GM19455 (cell line): ENCODE data around the gene CATSPER3.

Experiments used
- ATAC-seq: cut with Tn5 transposase; IDR thresholded peaks from one replicate; pipeline ENCODE4 v1.9.1; 2021; ENCODE audit not compliant: unreplicated experiment

CATSPER3 gene

GRCh38 chr5:134967607-134968006 is at the start of gene CATSPER3:
Gene CATSPER3 (plus strand): TSS chr5:134967907. CDS start chr5:134967992, 85 bp downstream.
- no peak for ATAC-seq

GRCh38 chr5:134918861-134919260 is 48.8 kb upstream of the CATSPER3 start:
- ATAC-seq: no peak

DNA sequence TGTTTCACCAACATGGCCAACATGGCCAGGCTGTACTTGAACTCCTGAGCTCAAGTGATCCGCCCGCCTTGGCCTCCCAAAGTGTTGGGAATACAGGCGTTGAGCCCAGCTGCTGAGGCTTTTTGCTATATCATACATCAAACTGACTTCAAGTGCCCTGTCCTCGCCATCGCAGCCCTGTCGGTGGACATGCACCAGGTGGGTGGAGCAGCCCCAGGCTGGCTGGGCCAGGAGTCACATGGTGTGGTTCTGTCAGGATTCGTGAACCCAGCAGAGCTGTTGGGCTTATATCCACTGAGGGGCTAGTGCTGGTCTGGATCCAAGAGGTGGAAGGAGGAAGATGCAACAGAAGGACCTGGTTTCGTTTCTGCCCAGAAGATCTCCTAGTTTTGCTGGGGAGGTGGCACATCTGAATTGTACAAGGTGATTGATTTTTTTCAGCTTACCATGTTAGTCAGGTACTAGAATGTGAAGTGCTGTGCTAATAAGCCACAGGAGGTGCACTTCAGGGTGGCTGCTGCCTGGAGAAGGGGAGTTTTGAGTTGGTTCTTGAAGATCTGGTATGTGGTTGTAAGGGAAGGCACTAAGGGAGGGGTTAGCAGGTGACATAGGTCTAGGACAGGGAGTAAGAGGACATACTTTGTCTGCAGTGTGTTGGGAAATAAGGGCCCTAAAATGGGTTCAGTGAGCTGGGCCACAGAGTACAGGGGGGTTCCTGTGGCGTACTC is 46.7 kb upstream of the CATSPER3 start:
- ATAC-seq: no peak

GRCh38 chr5:134932508-134932907 is 35.2 kb upstream of the CATSPER3 start:
- ATAC-seq: no peak

GRCh38 chr5:134934202-134934601 is 33.5 kb upstream of the CATSPER3 start:
- no peak for ATAC-seq

DNA sequence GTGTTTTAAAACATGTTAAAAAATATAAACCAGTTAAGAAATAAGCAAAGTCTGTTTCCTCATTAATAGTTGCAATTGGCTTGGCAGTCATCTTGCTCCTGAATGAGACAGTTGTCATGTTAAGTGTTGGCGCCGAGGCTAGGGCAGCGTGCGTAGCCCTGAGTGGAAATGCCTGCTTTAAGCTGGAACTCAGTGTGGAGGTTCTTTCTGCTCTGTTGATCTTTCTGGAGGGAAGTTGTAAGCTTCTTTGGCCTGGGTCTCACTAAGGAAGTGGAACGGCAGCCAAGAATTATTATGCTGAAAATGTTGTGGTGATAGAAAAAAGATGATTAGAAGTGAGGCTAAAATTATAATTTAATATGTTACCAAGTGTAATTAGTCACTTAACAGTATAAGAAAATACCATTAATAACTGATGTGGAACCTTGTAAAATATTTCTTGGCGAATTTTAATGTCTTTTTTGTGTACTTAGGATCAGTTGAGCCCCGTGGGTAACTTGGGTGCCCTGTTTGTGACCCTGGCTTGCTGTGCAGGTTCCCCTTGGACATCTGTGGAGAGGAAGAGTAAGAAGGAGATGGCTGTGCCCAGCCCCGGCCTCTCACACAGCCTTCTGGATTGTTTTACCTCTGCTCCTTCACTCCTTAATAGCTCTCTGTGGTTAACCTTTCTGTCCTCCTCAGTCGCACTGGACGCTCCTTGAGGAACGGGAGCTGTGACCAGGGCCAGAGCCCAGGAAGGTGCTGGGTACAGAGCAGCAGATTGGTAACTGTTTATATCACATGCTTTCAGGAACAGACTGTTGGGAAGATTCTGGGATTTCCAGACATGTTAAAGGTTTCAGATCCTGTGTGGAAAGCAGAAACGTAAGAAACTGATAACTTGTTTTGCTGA is 31.8 kb upstream of the CATSPER3 start:
- no peak for ATAC-seq

- no peak for ATAC-seq
These were observed 30.2 kb upstream of the CATSPER3 start for GRCh38 chr5:134937526-134937925.

DNA sequence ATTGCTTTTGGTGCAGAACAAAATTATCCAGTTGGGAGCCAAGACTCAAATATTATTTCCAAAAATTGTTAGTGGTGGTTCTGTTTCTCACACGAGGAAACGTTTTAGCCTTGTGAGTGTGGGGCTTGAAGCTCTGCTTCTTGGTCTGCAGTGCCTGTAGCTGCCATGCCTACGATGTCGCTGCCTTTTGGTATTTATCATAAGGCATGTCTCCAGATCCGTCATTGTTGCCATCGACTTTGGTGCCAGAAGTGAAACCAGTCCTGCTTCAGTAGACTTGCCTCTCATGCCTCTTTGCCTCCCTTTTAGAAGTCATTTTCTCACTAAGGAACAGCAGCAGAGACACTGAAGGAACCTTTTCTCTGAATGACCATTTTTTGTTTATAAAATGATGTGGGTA is 29.7 kb upstream of the CATSPER3 start:
- no peak for ATAC-seq

DNA sequence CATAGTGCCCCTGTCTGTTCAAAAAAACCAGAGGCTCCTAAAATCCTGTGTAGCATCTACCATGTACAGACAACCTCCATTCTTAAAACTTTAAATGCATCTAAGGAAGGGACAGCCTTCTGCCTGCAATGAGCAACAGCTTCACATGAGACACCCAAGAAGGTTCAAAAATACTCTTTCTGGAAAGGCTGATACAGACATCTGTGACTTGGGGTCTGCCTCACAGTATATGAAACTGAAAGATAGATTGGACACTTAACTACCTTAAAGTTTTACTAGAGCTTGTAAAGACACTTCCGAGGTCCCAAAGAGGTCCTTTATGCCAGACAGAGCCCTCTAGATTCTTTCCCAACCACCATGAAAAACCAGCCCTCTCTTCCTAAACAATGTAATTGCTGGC is 28.2 kb upstream of the CATSPER3 start:
- no peak for ATAC-seq

DNA sequence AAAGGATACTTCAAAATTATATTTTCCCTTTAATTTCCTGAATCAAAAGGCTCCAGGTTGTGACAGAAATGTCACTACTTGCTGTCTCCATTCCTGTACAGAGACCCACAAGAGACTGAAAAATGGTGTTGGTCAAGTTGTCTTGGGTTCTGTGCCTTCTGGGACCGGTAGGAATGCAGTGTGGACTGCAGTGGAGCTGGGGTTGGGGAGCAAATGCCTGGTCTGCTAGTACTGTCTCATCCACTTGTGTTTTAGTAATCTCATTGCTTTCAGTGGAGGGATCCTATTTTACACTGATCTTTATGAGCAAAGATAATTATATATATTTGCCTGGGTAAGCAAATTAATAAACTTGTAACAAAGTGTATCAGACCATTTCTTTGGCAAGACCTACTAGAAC is 24.2 kb upstream of the CATSPER3 start:
- ATAC-seq: no peak

GRCh38 chr5:134944630-134945029 is 23.1 kb upstream of the CATSPER3 start:
- ATAC-seq: no peak

GRCh38 chr5:134945041-134945440 is 22.7 kb upstream of the CATSPER3 start:
- no peak for ATAC-seq

GRCh38 chr5:134948911-134949310 is 18.8 kb upstream of the CATSPER3 start:
- ATAC-seq: no peak

- no peak for ATAC-seq
These were observed 18.4 kb upstream of the CATSPER3 start for GRCh38 chr5:134949316-134949715.

DNA sequence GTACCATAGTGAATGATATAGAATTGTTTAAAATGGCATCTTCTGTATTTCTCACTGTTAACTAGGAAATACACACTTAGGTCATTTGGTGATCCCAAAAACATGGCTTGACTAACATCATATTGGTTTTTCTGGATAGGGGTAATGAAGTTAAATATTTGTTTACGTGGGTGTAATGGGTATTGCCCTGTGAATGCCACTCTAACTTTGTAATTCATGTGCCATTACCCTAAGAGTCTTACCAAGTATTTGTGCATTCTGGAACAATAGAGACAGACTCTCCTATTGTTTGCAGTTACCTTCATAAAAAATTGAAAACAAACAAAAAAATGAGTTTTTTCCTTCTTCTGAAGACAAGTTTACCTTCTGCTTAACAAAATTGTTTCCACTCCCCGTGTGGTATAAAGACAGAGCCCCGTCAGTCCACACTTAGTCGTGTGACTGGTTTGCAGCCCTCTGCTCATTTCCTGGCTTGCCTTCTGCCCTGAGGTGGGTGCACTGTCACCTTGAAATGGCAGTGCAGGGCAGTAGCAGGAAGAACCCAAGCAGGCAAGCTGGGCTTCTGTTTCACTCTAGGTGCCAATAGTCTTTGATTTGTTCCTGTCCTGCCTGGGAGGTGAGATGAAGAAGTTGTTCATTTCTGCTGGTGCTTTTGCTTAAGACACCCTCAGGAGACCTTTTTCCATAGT is 9.6 kb upstream of the CATSPER3 start:
- no peak for ATAC-seq

GRCh38 chr5:134958755-134959154 is 9.0 kb upstream of the CATSPER3 start:
- ATAC-seq: no peak

GRCh38 chr5:134963098-134963497 is 4.6 kb upstream of the CATSPER3 start:
- no peak for ATAC-seq

- ATAC-seq: no peak
These were observed 3.1 kb upstream of the CATSPER3 start for GRCh38 chr5:134964359-134965270.

DNA sequence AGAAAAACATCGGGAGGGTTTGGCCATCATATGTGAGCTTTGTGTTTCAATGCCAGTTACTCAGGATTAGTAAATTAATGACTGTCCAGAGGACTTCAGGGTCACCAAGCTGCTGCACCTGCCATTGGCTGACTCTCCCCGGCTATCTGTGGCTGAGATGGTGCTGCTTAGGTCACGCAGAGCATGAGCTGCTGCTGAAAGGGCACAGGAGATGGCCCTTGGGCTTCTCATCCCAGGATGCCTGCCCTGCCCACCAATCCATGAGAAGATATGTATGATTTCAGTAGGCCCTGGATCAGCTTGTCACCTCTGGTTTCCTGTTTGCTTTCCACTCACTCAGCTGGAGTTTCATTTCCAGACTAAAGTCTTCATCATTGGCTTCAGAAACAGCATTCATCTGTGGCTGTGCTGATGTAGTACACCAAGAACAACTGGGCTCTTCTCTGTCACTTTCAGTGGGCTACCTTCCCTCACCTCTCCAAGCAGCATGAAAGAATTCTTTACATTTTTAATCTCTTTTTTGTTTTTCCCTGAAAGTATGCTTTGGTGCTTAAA is 2.4 kb upstream of the CATSPER3 start:
- no peak for ATAC-seq

GRCh38 chr5:134968055-134968454 is 348 bp downstream of the CATSPER3 start:
- ATAC-seq: no peak
